HCT116 (cell line): ENCODE results near the gene RBM20. TPM values are rescaled to one million over a fixed set of nuclear protein-coding genes. Genes with fewer than 3 reads are reported as not detected.

Source experiments
- ATAC-seq: fragments of 200-7000 bp; cut with Tn5 transposase; 2 replicates; pipeline ENCODE4 v1.9.1; 2020; ENCODE audit warnings: mild to moderate bottlenecking, moderate library complexity
- BruUV-seq: library from RNA; stranded (reverse); fragments of 400-500 nt; replicated peaks from 2 replicates; lab custom pipeline; 2021; lab: Mats Ljungman, UMichigan
- CTCF ChIA-PET: fragments of 300-600 bp; sonication (Branson Sonifier 250); formaldehyde crosslinking; loops from one replicate; lab custom pipeline; 2021; ENCODE audit warnings: antibody characterized with exemption; lab: Charles Lee
- POLR2A ChIA-PET: fragments of 300-600, 350-600 bp; sonication (Branson Sonifier 250); formaldehyde crosslinking; loops from one replicate; lab custom pipeline; 2021; ENCODE audit warnings: antibody characterized with exemption; lab: Charles Lee
- RAD21 ChIA-PET, 2 experiments: fragments of 300-600 bp; sonication (Branson Sonifier 250); formaldehyde crosslinking; loops; one replicate each; lab custom pipeline; 2023; ENCODE audit warnings: low total read pairs in 2 of 2; ENCODE audit not compliant: uncharacterized antibody in 2 of 2, unreplicated experiment in 2 of 2, low non-redundant PET in 1 of 2; lab: Charles Lee
- DNase-seq: peaks from one replicate; pipeline ENCODE4 v3.0.0-alpha.2; 2010; ENCODE audit warnings: low read depth, low spot score
- H2AFZ ChIP-seq: fragments of 200-600 bp; shearing (Covaris generic), sonication (generic); 2 replicates; pipeline ENCODE4 v1.6.1; 2017; ENCODE audit warnings: low read depth, mixed run types, mixed read lengths, antibody characterized with exemption, low read length; ENCODE audit not compliant: poor library complexity, severe bottlenecking
- H3K27ac ChIP-seq: 2 replicates; pipeline ENCODE4 v1.5.1; 2012; ENCODE audit warnings: low read depth, low read length
- H3K27me3 ChIP-seq: fragments of 200-600 bp; sonication (generic); 2 replicates; pipeline ENCODE4 v1.6.1; 2016; ENCODE audit warnings: mixed run types, low read length, mixed read lengths; ENCODE audit not compliant: insufficient read depth
- H3K36me3 ChIP-seq, 2 experiments: fragments of 200-500 bp in 1 of 2; fragments of 200-600 bp in 1 of 2; sonication (Bioruptor generic) in 1 of 2; sonication (generic) in 1 of 2; 2 replicates each; pipeline versions ENCODE4 v1.5.1 to v1.6.1; 2014 to 2016; ENCODE audit warnings: low read length in 2 of 2, inconsistent platforms in 1 of 2, mixed read lengths in 1 of 2, mixed run types in 1 of 2; ENCODE audit not compliant: insufficient read depth in 2 of 2, control insufficient read depth in 1 of 2
- H3K4me1 ChIP-seq, 2 experiments: fragments of 200-600 bp in 1 of 2; sonication (generic) in 1 of 2; 2 replicates each; pipeline versions ENCODE4 v1.5.1 to v1.6.1; 2012 to 2017; ENCODE audit warnings: low read length in 2 of 2, inconsistent platforms in 1 of 2, mild to moderate bottlenecking in 1 of 2, mixed read lengths in 1 of 2, mixed run types in 1 of 2, moderate library complexity in 1 of 2; ENCODE audit not compliant: insufficient read depth in 2 of 2, control insufficient read depth in 1 of 2
- H3K4me2 ChIP-seq: fragments of 200-600 bp; sonication (generic); 2 replicates; pipeline ENCODE4 v1.6.1; 2017; ENCODE audit warnings: mixed run types, low read length, mixed read lengths
- H3K4me3 ChIP-seq, 2 experiments: fragments of 200-600 bp in 1 of 2; sonication (generic) in 1 of 2; replicated peaks in 1 of 2; 2 replicates each; pipeline ENCODE4 v1.5.1; 2011 to 2016; ENCODE audit warnings: low read length in 2 of 2, control low read depth in 1 of 2, low read depth in 1 of 2, mild to moderate bottlenecking in 1 of 2, mixed read lengths in 1 of 2, mixed run types in 1 of 2
- H3K79me2 ChIP-seq: fragments of 200-600 bp; sonication (generic); 2 replicates; pipeline ENCODE4 v1.6.1; 2017; ENCODE audit warnings: mild to moderate bottlenecking, mixed run types, low read length, moderate library complexity, mixed read lengths; ENCODE audit not compliant: insufficient read depth
- H3K9ac ChIP-seq: fragments of 200-600 bp; sonication (generic); 2 replicates; pipeline ENCODE4 v1.6.1; 2016; ENCODE audit warnings: low read length, mixed read lengths
- H3K9me2 ChIP-seq: fragments of 200-600 bp; sonication (generic), shearing (Covaris generic); 2 replicates; pipeline ENCODE4 v1.6.1; 2017; ENCODE audit warnings: mixed run types, mild to moderate bottlenecking, moderate library complexity; ENCODE audit not compliant: insufficient read depth
- H3K9me3 ChIP-seq, 2 experiments: fragments of 200-500 bp in 1 of 2; fragments of 200-600 bp in 1 of 2; sonication (Bioruptor generic) in 1 of 2; sonication (generic) in 1 of 2; 2 replicates each; pipeline ENCODE4 v1.6.1; 2014 to 2017; ENCODE audit warnings: low read length in 2 of 2, mixed read lengths in 2 of 2, inconsistent platforms in 1 of 2, low read depth in 1 of 2, mild to moderate bottlenecking in 1 of 2, mixed run types in 1 of 2, moderate library complexity in 1 of 2; ENCODE audit not compliant: control insufficient read depth in 1 of 2, insufficient read depth in 1 of 2
- H4K20me1 ChIP-seq: fragments of 200-600 bp; sonication (generic), shearing (Covaris generic); 2 replicates; pipeline ENCODE4 v1.6.1; 2017; ENCODE audit warnings: mixed run types, mild to moderate bottlenecking, moderate library complexity; ENCODE audit not compliant: insufficient read depth
- CBX3 ChIP-seq: IDR thresholded peaks from 2 replicates; pipeline ENCODE4 v1.6.1; 2012; ENCODE audit warnings: low read depth
- CEBPB ChIP-seq: IDR thresholded peaks from 2 replicates; pipeline ENCODE4 v1.6.1; 2012; ENCODE audit warnings: low read depth
- ELF1 ChIP-seq: IDR thresholded peaks from 2 replicates; pipeline ENCODE4 v1.6.1; 2012; ENCODE audit warnings: low read depth, borderline replicate concordance
- EZH2 ChIP-seq: fragments of 200-600 bp; sonication (generic); IDR thresholded peaks from 2 replicates; pipeline ENCODE4 v1.6.1; 2017; ENCODE audit warnings: antibody characterized with exemption, mixed run types
- FOSL1 ChIP-seq: IDR thresholded peaks from 2 replicates; pipeline ENCODE4 v1.6.1; 2012; ENCODE audit warnings: low read depth
- JUND ChIP-seq: IDR thresholded peaks from 2 replicates; pipeline ENCODE4 v1.6.1; 2012
- POLR2A ChIP-seq: IDR thresholded peaks from 2 replicates; pipeline ENCODE4 v1.7.0; 2011; ENCODE audit warnings: borderline replicate concordance; ENCODE audit not compliant: insufficient read depth, insufficient read length; ENCODE audit errors: extremely low read depth
- REST ChIP-seq: IDR thresholded peaks from 2 replicates; pipeline ENCODE4 v1.6.1; 2012; ENCODE audit warnings: low read depth
- SIN3A ChIP-seq: IDR thresholded peaks from 2 replicates; pipeline ENCODE4 v1.6.1; 2012; ENCODE audit warnings: low read depth
- SP1 ChIP-seq: IDR thresholded peaks from 2 replicates; pipeline ENCODE4 v1.6.1; 2012; ENCODE audit warnings: low read depth
- YY1 ChIP-seq: IDR thresholded peaks from 2 replicates; pipeline ENCODE4 v1.6.1; 2011; ENCODE audit warnings: low read length, low read depth, moderate library complexity, mild to moderate bottlenecking; ENCODE audit not compliant: insufficient replicate concordance; ENCODE audit errors: extremely low read depth
- ZBTB33 ChIP-seq: IDR thresholded peaks from 2 replicates; pipeline ENCODE4 v1.6.1; 2011; ENCODE audit warnings: mild to moderate bottlenecking, low read length, moderate library complexity; ENCODE audit not compliant: insufficient replicate concordance; ENCODE audit errors: extremely low read depth
- ZFX ChIP-seq: fragments of 450-650 bp; IDR thresholded peaks from 2 replicates; pipeline ENCODE4 v1.6.1; 2017
- ZNF274 ChIP-seq: fragments of 200-500 bp; sonication (Bioruptor generic); IDR thresholded peaks from 2 replicates; pipeline ENCODE4 v1.6.1; 2014; ENCODE audit warnings: mild to moderate bottlenecking, low read depth, low read length, inconsistent platforms
- intact Hi-C: fragments of 100-400 bp; cut with micrococcal nuclease; formaldehyde crosslinking; loops from 2 replicates; pipeline ENCODE4 v1.10.0; 2022
- total RNA-seq: library from RNA; stranded (reverse); gene quantifications from one replicate; pipeline ENCODE4 v1.2.1, GENCODE V29; 2021; ENCODE audit not compliant: unreplicated experiment

The RBM20 gene
- total RNA-seq, 1 experiment from 2014 or later: 2.0 TPM

- Histone ChIP-seq H3K4me3 (no peak overlapping the region), H3K9ac (no peak overlapping the region), H3K36me3 (no peaks in the 10 kb centered on the region), H3K27me3 (peaks cover 8% of the 10 kb centered on the region; the same call in 1 of the 2 replicates), H3K9me3 (no peaks in the 10 kb centered on the region), H3K4me2 (no peak overlapping the region), H3K9me2 (no peaks in the 10 kb centered on the region), H3K27ac (no peak overlapping the region), H3K4me1 (peaks cover 22 to 49% of the 10 kb centered on the region in 2 experiments), H2AFZ (peak overlapping the region; percentile 39), H4K20me1 (no peaks in the 10 kb centered on the region), H3K79me2 (no peaks in the 10 kb centered on the region)
- POLR2A ChIA-PET: no interaction called here
- DNase-seq (no peak), ATAC-seq (no peak)
- RAD21 ChIA-PET: no interaction called here
- intact Hi-C loops: no loop called here
- CTCF ChIA-PET: interaction anchor here (0.6 to 1.2 kb wide), 2 partner anchors 30 to 59 kb away, joined by 3 to 4 read pairs; no protein-coding TSS in a partner anchor
- no peak for TF ChIP-seq YY1
- BruUV-seq: no TSS peak
Observed at GRCh38 chr10:110642204-110643034, 1.7 kb upstream of the RBM20 start.

GRCh38 chr10:110643035-110643652, 992 bp upstream of the RBM20 start:
- Histone ChIP-seq H3K27ac (no peak overlapping the region; the same call in 1 of the 2 replicates), H3K4me3 (peak overlapping the region; percentile 60 to 65), H3K36me3 (no peaks in the 10 kb centered on the region), H3K4me2 (peak overlapping the region; percentile 85), H3K9me3 (no peaks in the 10 kb centered on the region), H2AFZ (peak overlapping the region; percentile 19), H3K9ac (peak overlapping the region; percentile 54; the same call in 1 of the 2 replicates), H3K27me3 (peaks cover 8% of the 10 kb centered on the region; the same call in 1 of the 2 replicates), H3K4me1 (peaks cover 22 to 41% of the 10 kb centered on the region in 2 experiments), H3K9me2 (no peaks in the 10 kb centered on the region), H3K79me2 (no peaks in the 10 kb centered on the region), H4K20me1 (no peaks in the 10 kb centered on the region)
- DNase-seq (no peak), ATAC-seq (no peak)
- intact Hi-C loops: no loop called here
- POLR2A ChIA-PET: no interaction called here
- RAD21 ChIA-PET: no interaction called here
- CTCF ChIA-PET: no interaction called here
- no TSS peak for BruUV-seq
- TF ChIP-seq EZH2: no peak
- TF ChIP-seq REST: no peak
- no peak for TF ChIP-seq CBX3
- TF ChIP-seq ELF1: no peak
- TF ChIP-seq ZNF274: no peak
- TF ChIP-seq JUND: no peak
- no peak for TF ChIP-seq FOSL1
- TF ChIP-seq ZFX: no peak
- TF ChIP-seq ZBTB33: no peak
- no peak for TF ChIP-seq CEBPB
- no peak for TF ChIP-seq POLR2A
- TF ChIP-seq SP1: no peak
- no peak for TF ChIP-seq SIN3A
